Kidney epithelial cell (primary cell): Measurements from ENCODE around the gene C5AR2. TPM values are rescaled to one million over a fixed set of nuclear protein-coding genes. Genes with fewer than 3 reads are reported as not detected.
"Not testable (repeated sequence)": the region's sequence is repeated elsewhere in the genome, so short reads cannot be mapped to it uniquely, and the experiment has no call there.

Source experiments
- DNase-seq: peaks from one replicate; pipeline ENCODE4 v3.0.0-alpha.2; 2010; ENCODE audit warnings: low read depth
- H3K27me3 ChIP-seq: 2 replicates; pipeline ENCODE4 v1.6.0; 2011; ENCODE audit warnings: low read length; ENCODE audit not compliant: control insufficient read depth, insufficient read depth
- H3K36me3 ChIP-seq: 2 replicates; pipeline ENCODE4 v1.5.1; 2011; ENCODE audit warnings: low read length; ENCODE audit not compliant: control insufficient read depth, insufficient read depth
- H3K4me3 ChIP-seq: 2 replicates; pipeline ENCODE4 v1.5.1; 2011; ENCODE audit warnings: low read depth, mild to moderate bottlenecking, control low read depth, low read length
- CTCF ChIP-seq: IDR thresholded peaks from 2 replicates; pipeline ENCODE4 v1.5.1; 2011; ENCODE audit warnings: mild to moderate bottlenecking, moderate library complexity, low read length, control low read depth, inconsistent platforms; ENCODE audit not compliant: insufficient read depth, poor library complexity, severe bottlenecking
- total RNA-seq: library from RNA; depleted of rRNA; stranded (reverse); fragments of >200 nt; gene quantifications from 2 replicates; pipeline ENCODE4 v1.2.3, GENCODE V29; 2015

The C5AR2 gene
- total RNA-seq, 1 donor from 2014 or later, result not detected

GRCh38 chr19:47341734-47342133 lies 9.8 kb downstream of the C5AR2 start:
- no peak for TF ChIP-seq CTCF
- H3K36me3 ChIP-seq, result no peaks in the 10 kb centered on the region
- no peak overlapping the region for H3K4me3 ChIP-seq
- no peak for DNase-seq
- no peaks in the 10 kb centered on the region for H3K27me3 ChIP-seq

- no peak for DNase-seq
- Histone ChIP-seq H3K4me3 (no peak overlapping the region), H3K36me3 (no peaks in the 10 kb centered on the region), H3K27me3 (no peaks in the 10 kb centered on the region)
- no peak for TF ChIP-seq CTCF
These were observed 11.3 kb downstream of the C5AR2 start for GRCh38 chr19:47343194-47343802.

- H3K36me3 ChIP-seq, result no peaks in the 10 kb centered on the region
- no peak for TF ChIP-seq CTCF
- H3K27me3 ChIP-seq, result no peaks in the 10 kb centered on the region
- no peak overlapping the region for H3K4me3 ChIP-seq
- no peak for DNase-seq
These were observed 12.4 kb downstream of the C5AR2 start for GRCh38 chr19:47344425-47344824.

- H3K27me3 ChIP-seq, DNase-seq, H3K4me3 ChIP-seq, H3K36me3 ChIP-seq: not testable (repeated sequence)
These were observed 14.0 kb downstream of the C5AR2 start for GRCh38 chr19:47346024-47346423.

GRCh38 chr19:47348819-47349795 lies 17.1 kb downstream of the C5AR2 start, which contains the start of gene DHX34:
Gene DHX34 (plus strand): TSS chr19:47349315. CDS start chr19:47353031, 3,716 bp downstream.
- peak; percentile 99 for TF ChIP-seq CTCF
- H3K36me3 ChIP-seq, result no peaks in the 10 kb centered on the region
- DNase-seq, result peak; percentile 94
- H3K4me3 ChIP-seq, result peak within 1 kb of the TSS; percentile 62
- no peaks in the 10 kb centered on the region for H3K27me3 ChIP-seq

- TF ChIP-seq CTCF, result no peak
- no peak for DNase-seq
- Histone ChIP-seq H3K4me3 (no peak overlapping the region), H3K36me3 (no peaks in the 10 kb centered on the region), H3K27me3 (no peaks in the 10 kb centered on the region)
These were observed 18.7 kb downstream of the C5AR2 start for GRCh38 chr19:47350630-47351029.
